ENCODE measurements around the gene TUBB3. TPM values are rescaled to one million over a fixed set of nuclear protein-coding genes. Genes with fewer than 3 reads are reported as not detected.
"Not testable (repeated sequence)": the region's sequence is repeated elsewhere in the genome, so short reads cannot be mapped to it uniquely, and the experiment has no call there.

TUBB3 gene
- total RNA-seq, 1 donor from 2014 or later = 541 TPM

DNA sequence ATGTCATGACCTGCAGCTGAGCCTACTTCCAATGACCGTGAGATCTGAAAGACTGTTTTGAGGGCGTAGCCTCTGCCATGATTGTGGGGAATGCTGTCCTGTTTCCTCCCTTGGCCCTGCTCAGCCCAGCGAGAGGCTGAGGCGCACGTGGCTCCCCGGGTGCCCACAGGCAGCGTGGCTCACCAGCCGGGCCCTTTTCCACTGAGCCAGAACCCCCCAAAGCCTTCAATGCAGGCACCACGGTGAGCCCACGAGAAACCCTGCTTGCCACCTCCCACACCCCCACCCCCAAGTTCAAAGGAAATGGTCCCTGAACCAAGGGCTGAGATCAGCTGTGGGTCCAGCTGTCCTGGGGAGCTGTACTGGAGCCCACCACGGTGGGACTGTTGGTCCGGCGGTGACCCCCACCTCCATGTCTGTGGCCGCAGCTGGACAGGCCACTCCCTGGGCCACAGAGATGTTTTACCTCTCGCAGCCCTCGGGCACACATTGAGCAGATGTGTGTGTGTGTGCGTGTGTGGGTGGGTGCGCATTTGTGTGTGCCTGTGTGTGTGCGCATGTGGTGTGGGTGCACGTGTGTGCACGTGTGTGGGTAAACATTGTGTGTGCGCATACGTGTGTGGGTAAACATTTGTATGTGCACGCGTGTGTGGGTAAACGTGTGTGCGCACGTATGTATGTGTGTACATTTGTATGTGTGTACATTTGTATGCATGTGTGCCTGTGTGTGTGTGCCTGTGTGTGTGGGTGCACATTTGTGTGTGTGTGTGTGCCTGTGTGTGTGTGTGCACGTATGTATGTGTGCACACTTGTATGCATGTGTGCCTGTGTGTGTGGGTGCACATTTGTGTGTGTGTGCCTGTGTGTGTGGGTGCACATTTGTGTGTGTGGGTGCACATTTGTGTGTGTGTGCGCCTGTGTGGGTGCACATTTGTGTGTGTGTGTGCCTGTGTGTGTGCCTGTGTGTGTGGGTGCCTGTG, 9.4 kb upstream of the TUBB3 start:
- H3K36me3 Mint-ChIP-seq (ENCODE audit: low read depth) = peaks cover 7% of the 10 kb centered on the region
- H3K4me1 Mint-ChIP-seq = peaks cover 23% of the 10 kb centered on the region
- H3K27ac Mint-ChIP-seq (ENCODE audit: unreplicated experiment) = no peak overlapping the region
- H3K9me3 Mint-ChIP-seq = no peaks in the 10 kb centered on the region
- peak overlapping the region; percentile 47 for H3K4me3 Mint-ChIP-seq
- no peaks in the 10 kb centered on the region for H3K27me3 Mint-ChIP-seq (ENCODE audit: low read depth)
- TF ChIP-seq, protein P1, sequence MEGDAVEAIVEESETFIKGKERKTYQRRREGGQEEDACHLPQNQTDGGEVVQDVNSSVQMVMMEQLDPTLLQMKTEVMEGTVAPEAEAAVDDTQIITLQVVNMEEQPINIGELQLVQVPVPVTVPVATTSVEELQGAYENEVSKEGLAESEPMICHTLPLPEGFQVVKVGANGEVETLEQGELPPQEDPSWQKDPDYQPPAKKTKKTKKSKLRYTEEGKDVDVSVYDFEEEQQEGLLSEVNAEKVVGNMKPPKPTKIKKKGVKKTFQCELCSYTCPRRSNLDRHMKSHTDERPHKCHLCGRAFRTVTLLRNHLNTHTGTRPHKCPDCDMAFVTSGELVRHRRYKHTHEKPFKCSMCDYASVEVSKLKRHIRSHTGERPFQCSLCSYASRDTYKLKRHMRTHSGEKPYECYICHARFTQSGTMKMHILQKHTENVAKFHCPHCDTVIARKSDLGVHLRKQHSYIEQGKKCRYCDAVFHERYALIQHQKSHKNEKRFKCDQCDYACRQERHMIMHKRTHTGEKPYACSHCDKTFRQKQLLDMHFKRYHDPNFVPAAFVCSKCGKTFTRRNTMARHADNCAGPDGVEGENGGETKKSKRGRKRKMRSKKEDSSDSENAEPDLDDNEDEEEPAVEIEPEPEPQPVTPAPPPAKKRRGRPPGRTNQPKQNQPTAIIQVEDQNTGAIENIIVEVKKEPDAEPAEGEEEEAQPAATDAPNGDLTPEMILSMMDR (conservative IDR thresholded peaks at IDR 0.05) = no peak
- no peak for DNase-seq (ENCODE audit: low read depth, low spot score)

DNA sequence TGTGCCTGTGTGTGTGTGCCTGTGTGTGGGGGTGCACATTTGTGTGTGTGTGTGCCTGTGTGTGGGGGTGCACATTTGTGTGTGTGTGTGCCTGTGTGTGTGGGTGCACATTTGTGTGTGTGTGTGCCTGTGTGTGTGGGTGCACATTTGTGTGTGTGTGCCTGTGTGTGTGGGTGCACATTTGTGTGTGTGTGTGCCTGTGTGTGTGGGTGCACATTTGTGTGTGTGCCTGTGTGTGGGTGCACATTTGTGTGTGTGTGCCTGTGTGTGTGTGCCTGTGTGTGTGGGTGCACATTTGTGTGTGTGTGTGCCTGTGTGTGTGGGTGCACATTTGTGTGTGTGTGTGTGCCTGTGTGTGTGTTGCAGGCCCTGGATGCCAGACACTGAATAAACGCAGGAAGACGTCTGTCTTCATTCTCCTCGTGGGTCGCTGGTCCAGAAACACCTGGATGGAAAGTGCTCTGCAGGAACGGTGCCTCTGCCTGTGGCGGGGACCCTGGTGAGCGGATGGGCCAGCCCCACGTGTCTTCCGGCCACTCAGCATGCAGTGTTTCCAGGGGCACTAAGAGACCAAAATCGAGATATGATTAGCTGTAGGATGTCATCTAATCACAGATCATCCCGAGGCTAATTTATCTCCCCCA, 8.4 kb upstream of the TUBB3 start:
- H3K9me3 Mint-ChIP-seq; H3K36me3 Mint-ChIP-seq (ENCODE audit: low read depth); H3K4me3 Mint-ChIP-seq; H3K27me3 Mint-ChIP-seq (ENCODE audit: low read depth); DNase-seq (ENCODE audit: low read depth, low spot score); H3K27ac Mint-ChIP-seq (ENCODE audit: unreplicated experiment): not testable (repeated sequence)
- H3K4me1 Mint-ChIP-seq = peaks cover 29% of the 10 kb centered on the region

DNA sequence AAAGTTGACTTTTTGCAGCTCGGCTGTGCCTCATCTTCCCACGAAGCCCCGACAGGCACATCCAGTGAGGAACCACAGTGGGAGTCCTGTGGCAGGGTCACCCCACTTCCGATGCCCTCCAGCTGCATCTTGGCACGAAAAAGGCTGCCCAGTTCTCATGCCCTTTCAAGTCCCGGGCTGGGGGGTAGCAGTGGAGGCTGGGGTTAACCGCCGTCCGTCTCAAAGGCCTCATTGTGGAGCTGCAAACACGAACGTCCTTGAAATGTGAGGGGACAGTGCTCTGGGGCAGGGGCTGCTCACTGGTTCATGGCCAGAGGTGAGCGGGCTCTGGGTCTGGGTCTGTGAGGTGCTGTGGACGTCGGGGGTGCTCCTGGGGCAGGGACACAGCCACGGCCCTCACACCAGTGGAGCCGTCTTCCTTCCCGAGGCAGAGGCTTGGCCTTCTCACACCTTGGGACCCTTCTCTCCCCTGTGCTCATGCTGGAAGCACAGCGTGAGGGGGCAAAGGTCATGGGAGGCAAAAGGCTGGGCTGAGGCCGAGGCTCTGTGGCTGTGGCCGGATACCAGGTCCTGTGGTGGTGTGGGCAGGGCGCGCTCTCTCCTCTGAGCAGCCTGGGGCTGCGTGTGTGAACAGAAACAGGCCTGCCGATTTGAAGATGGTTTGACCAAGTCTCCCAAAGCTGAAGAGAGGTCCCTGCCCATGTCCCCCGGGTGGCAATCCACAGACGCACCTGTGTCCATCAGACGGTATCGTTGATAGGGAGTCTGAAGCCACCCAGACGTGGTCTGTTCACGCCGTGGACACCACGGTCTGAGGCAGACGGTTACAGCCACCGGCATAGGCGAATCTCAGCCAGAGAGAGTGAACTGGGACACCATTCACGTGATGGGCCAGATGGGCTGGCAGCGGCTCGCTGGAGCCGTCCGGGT, 7.6 kb upstream of the TUBB3 start:
- DNase-seq (ENCODE audit: low read depth, low spot score) = no peak
- peaks cover 3% of the 10 kb centered on the region for H3K36me3 Mint-ChIP-seq (ENCODE audit: low read depth)
- H3K9me3 Mint-ChIP-seq = no peaks in the 10 kb centered on the region
- H3K4me3 Mint-ChIP-seq = peak overlapping the region; percentile 50
- H3K27ac Mint-ChIP-seq (ENCODE audit: unreplicated experiment) = no peak overlapping the region
- no peaks in the 10 kb centered on the region for H3K27me3 Mint-ChIP-seq (ENCODE audit: low read depth)
- TF ChIP-seq, protein P1 (conservative IDR thresholded peaks at IDR 0.05) = no peak
- peaks cover 34% of the 10 kb centered on the region for H3K4me1 Mint-ChIP-seq

DNA sequence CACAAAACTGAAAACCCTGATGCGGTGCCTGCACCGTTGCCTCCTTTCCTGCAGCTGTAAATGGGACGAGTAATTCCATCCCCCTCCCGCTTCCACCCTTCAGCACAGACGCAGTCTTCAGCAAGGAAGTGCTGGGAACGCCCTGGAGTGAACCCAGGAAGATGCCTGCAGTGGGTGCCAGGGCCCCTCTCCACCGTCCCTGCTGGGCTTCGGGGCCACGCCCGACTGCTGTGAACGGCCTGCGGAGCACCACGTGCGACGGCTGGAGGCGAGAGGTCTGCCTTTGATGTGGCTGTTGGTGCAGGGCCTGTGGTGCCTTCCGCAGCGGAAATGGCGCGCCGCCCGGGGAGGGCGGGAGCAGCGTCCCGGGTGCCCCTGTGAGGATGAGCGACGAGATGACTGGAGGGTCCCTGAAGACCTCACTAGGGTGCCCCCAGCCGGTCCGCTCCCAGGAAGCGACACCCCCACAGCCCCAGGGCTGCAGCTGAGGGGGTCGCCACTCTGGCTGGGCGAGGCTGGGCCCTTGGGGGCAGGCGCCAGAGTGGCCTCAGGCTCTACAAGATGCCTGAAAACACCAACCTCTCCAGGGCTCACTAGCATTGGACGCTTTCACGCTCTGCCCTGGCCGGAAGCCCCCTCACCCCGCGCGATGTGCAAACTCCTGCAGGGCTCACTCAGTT, 5.2 kb upstream of the TUBB3 start:
- peak; percentile 53 for DNase-seq (ENCODE audit: low read depth, low spot score)
- peak overlapping the region; percentile 87 for H3K4me3 Mint-ChIP-seq
- H3K27me3 Mint-ChIP-seq (ENCODE audit: low read depth) = peaks cover 2% of the 10 kb centered on the region
- TF ChIP-seq, protein P1 (conservative IDR thresholded peaks at IDR 0.05) = no peak
- no peaks in the 10 kb centered on the region for H3K36me3 Mint-ChIP-seq (ENCODE audit: low read depth)
- H3K27ac Mint-ChIP-seq (ENCODE audit: unreplicated experiment) = peak overlapping the region; percentile 62
- no peaks in the 10 kb centered on the region for H3K9me3 Mint-ChIP-seq
- peaks cover 47% of the 10 kb centered on the region for H3K4me1 Mint-ChIP-seq

DNA sequence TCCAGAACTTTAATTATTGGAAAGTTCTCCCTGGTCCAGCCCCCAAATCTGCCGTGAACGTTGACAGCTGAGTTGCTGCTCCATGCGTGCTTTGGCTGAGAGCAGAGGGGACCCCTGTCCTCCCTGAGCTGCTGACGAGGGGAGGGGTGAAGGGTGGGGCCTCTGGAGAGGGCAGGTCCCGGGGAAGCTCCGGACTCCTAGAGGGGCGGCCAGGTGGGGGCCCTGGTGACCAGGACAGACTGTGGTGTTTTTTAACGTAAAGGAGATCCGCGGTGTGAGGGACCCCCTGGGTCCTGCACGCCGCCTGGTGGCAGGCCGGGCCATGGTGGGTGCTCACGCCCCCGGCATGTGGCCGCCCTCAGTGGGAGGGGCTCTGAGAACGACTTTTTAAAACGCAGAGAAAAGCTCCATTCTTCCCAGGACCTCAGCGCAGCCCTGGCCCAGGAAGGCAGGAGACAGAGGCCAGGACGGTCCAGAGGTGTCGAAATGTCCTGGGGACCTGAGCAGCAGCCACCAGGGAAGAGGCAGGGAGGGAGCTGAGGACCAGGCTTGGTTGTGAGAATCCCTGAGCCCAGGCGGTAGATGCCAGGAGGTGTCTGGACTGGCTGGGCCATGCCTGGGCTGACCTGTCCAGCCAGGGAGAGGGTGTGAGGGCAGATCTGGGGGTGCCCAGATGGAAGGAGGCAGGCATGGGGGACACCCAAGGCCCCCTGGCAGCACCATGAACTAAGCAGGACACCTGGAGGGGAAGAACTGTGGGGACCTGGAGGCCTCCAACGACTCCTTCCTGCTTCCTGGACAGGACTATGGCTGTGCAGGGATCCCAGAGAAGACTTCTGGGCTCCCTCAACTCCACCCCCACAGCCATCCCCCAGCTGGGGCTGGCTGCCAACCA, 4.4 kb upstream of the TUBB3 start, which contains the start of gene MC1R:
Gene MC1R, plus strand, starts transcription at position 410 of the 895 bp plus-strand sequence. Its CDS starts 397 bp downstream, at position 807.
- DNase-seq (ENCODE audit: low read depth, low spot score) = peak; percentile 59
- peak within 1 kb of the TSS; percentile 87 for H3K4me3 Mint-ChIP-seq
- no peaks in the 10 kb centered on the region for H3K9me3 Mint-ChIP-seq
- TF ChIP-seq, protein P1 (conservative IDR thresholded peaks at IDR 0.05) = peak; percentile 68
- peaks cover 2% of the 10 kb centered on the region for H3K27me3 Mint-ChIP-seq (ENCODE audit: low read depth)
- H3K4me1 Mint-ChIP-seq = peaks cover 47% of the 10 kb centered on the region
- H3K36me3 Mint-ChIP-seq (ENCODE audit: low read depth) = no peaks in the 10 kb centered on the region
- peak within 1 kb of the TSS; percentile 62 for H3K27ac Mint-ChIP-seq (ENCODE audit: unreplicated experiment)
